HG03460 (cell line): ENCODE measurements around the gene MARCKSL1.
"Not testable (repeated sequence)": the region's sequence is repeated elsewhere in the genome, so short reads cannot be mapped to it uniquely, and the experiment has no call there.

Experiments used
- ATAC-seq: cut with Tn5 transposase; IDR thresholded peaks from one replicate; pipeline ENCODE4 v1.9.1; 2021; ENCODE audit not compliant: unreplicated experiment

Gene MARCKSL1

GRCh38 chr1:32335790-32336590 is at the start of gene MARCKSL1:
TSS of gene MARCKSL1 (minus strand) at chr1:32336233. CDS start at chr1:32336033, 200 bp downstream.
- ATAC-seq = peak; percentile 38

- no peak for ATAC-seq
Observed at GRCh38 chr1:32380057-32380456, 44.0 kb upstream of the MARCKSL1 start.

- ATAC-seq = no peak
Observed at GRCh38 chr1:32377541-32378220, 41.6 kb upstream of the MARCKSL1 start.

GRCh38 chr1:32376199-32376598 is 40.2 kb upstream of the MARCKSL1 start:
- no peak for ATAC-seq

- ATAC-seq = no peak
Observed at GRCh38 chr1:32373996-32374592, 38.1 kb upstream of the MARCKSL1 start.

- ATAC-seq = peak; percentile 61
Observed at GRCh38 chr1:32372149-32372756, 36.2 kb upstream of the MARCKSL1 start.

- no peak for ATAC-seq
Observed at GRCh38 chr1:32367912-32368635, 32.0 kb upstream of the MARCKSL1 start.

- no peak for ATAC-seq
Observed at GRCh38 chr1:32365445-32365844, 29.4 kb upstream of the MARCKSL1 start.

- no peak for ATAC-seq
Observed at GRCh38 chr1:32364836-32365235, 28.8 kb upstream of the MARCKSL1 start.

- ATAC-seq = no peak
Observed at GRCh38 chr1:32363713-32364112, 27.7 kb upstream of the MARCKSL1 start.

GRCh38 chr1:32362474-32363313 is 26.7 kb upstream of the MARCKSL1 start, which contains the start of the genes FAM229A and TSSK3:
TSS of gene FAM229A (minus strand) at chr1:32362485. CDS start at chr1:32362091, 394 bp downstream.
TSS of gene TSSK3 (plus strand) at chr1:32362539. CDS start at chr1:32362702, 163 bp downstream.
- ATAC-seq = no peak

GRCh38 chr1:32361674-32362473 is 25.8 kb upstream of the MARCKSL1 start:
- ATAC-seq = no peak

GRCh38 chr1:32361308-32361673 is 25.3 kb upstream of the MARCKSL1 start:
- ATAC-seq = no peak

- no peak for ATAC-seq
Observed at GRCh38 chr1:32358435-32358834, 22.4 kb upstream of the MARCKSL1 start.

- no peak for ATAC-seq
Observed at GRCh38 chr1:32357614-32358013, 21.6 kb upstream of the MARCKSL1 start.

- no peak for ATAC-seq
Observed at GRCh38 chr1:32356478-32356877, 20.4 kb upstream of the MARCKSL1 start.

GRCh38 chr1:32355778-32356177 is 19.7 kb upstream of the MARCKSL1 start:
- not testable (repeated sequence) for ATAC-seq

GRCh38 chr1:32353886-32354570 is 18.0 kb upstream of the MARCKSL1 start:
- no peak for ATAC-seq
